HEK293 (cell line): ENCODE data around the gene TFDP1.

Source experiments
- CTCF ChIA-PET: fragments of 350-600 bp; formaldehyde crosslinking; extraction: SDS; loops from one replicate; lab custom pipeline; 2021; ENCODE audit warnings: antibody characterized with exemption; lab: Yijun Ruan, JAX
- POLR2A ChIA-PET: fragments of 300-600 bp; formaldehyde crosslinking; extraction: SDS; loops from one replicate; lab custom pipeline; 2020; ENCODE audit warnings: antibody characterized with exemption, inconsistent platforms; lab: Yijun Ruan, JAX
- H3K27ac ChIP-seq: fragments of 200-500 bp; sonication (Bioruptor generic); 2 replicates; pipeline ENCODE4 v1.5.1; 2014; ENCODE audit warnings: low read depth, low read length, control low read depth, inconsistent platforms; ENCODE audit errors: extremely low read depth
- H3K36me3 ChIP-seq, 2 experiments: fragments of 200-500 bp in 1 of 2; sonication (Bioruptor generic) in 1 of 2; 1 replicate in 1 of 2; 2 replicates in 1 of 2; pipeline ENCODE4 v1.5.1; 2014 to 2017; ENCODE audit warnings: inconsistent platforms in 2 of 2, low read length in 2 of 2; ENCODE audit not compliant: control insufficient read depth in 2 of 2, insufficient read depth in 1 of 2
- H3K4me1 ChIP-seq: fragments of 200-500 bp; sonication (Bioruptor generic); 2 replicates; pipeline ENCODE4 v1.5.1; 2014; ENCODE audit warnings: mild to moderate bottlenecking, low read length, inconsistent platforms; ENCODE audit not compliant: control insufficient read depth, insufficient read depth
- H3K4me3 ChIP-seq: 2 replicates; pipeline ENCODE4 v1.5.1; 2011; ENCODE audit warnings: low read depth, mild to moderate bottlenecking, control low read depth, low read length, moderate library complexity
- H3K9me3 ChIP-seq: fragments of 200-500 bp; sonication (Bioruptor generic); 2 replicates; pipeline ENCODE4 v1.5.1; 2014; ENCODE audit warnings: low read depth, low read length, inconsistent platforms; ENCODE audit not compliant: control insufficient read depth, insufficient read depth
- KLF1 ChIP-seq: fragments of 450-650 bp; formaldehyde crosslinking; IDR thresholded peaks from 2 replicates; pipeline ENCODE4 v1.5.1; 2016; ENCODE audit warnings: missing biosample characterization, missing genetic modification characterization
- MZF1 ChIP-seq: fragments of 450-650 bp; formaldehyde crosslinking; IDR thresholded peaks from 2 replicates; pipeline ENCODE4 v1.5.1; 2017; ENCODE audit warnings: missing biosample characterization, missing genetic modification characterization, borderline replicate concordance
- PRDM1 ChIP-seq: fragments of 450-650 bp; formaldehyde crosslinking; IDR thresholded peaks from 2 replicates; pipeline ENCODE4; 2016; ENCODE audit warnings: missing biosample characterization, missing genetic modification characterization
- PRDM6 ChIP-seq: fragments of 450-650 bp; formaldehyde crosslinking; IDR thresholded peaks from 2 replicates; pipeline ENCODE4 v1.5.1; 2017; ENCODE audit warnings: missing biosample characterization, missing genetic modification characterization
- ZBTB49 ChIP-seq: fragments of 450-650 bp; formaldehyde crosslinking; IDR thresholded peaks from 2 replicates; pipeline ENCODE4 v1.5.1; 2016; ENCODE audit warnings: missing biosample characterization, missing genetic modification characterization, low read depth
- ZBTB8A ChIP-seq: fragments of 450-650 bp; formaldehyde crosslinking; IDR thresholded peaks from 2 replicates; pipeline ENCODE4 v1.5.1; 2016; ENCODE audit warnings: missing biosample characterization, missing genetic modification characterization
- ZNF140 ChIP-seq: fragments of 450-650 bp; formaldehyde crosslinking; IDR thresholded peaks from 2 replicates; pipeline ENCODE4 v1.5.1; 2016; ENCODE audit warnings: missing biosample characterization, missing genetic modification characterization
- ZNF18 ChIP-seq: fragments of 450-650 bp; formaldehyde crosslinking; IDR thresholded peaks from 2 replicates; pipeline ENCODE4 v1.5.1; 2016; ENCODE audit warnings: missing biosample characterization, missing genetic modification characterization
- ZNF23 ChIP-seq: fragments of 450-650 bp; formaldehyde crosslinking; IDR thresholded peaks from 2 replicates; pipeline ENCODE4 v1.5.1; 2016; ENCODE audit warnings: missing biosample characterization, missing genetic modification characterization, borderline replicate concordance
- ZNF239 ChIP-seq: fragments of 450-650 bp; formaldehyde crosslinking; IDR thresholded peaks from 2 replicates; pipeline ENCODE4 v1.5.1; 2016; ENCODE audit warnings: missing biosample characterization, missing genetic modification characterization
- ZNF248 ChIP-seq: fragments of 450-650 bp; formaldehyde crosslinking; IDR thresholded peaks from 2 replicates; pipeline ENCODE4 v1.5.1; 2017; ENCODE audit warnings: missing biosample characterization, missing genetic modification characterization
- ZNF280D ChIP-seq: fragments of 450-650 bp; formaldehyde crosslinking; IDR thresholded peaks from 2 replicates; pipeline ENCODE4 v1.5.1; 2016; ENCODE audit warnings: missing biosample characterization, missing genetic modification characterization
- ZNF341 ChIP-seq: fragments of 450-650 bp; formaldehyde crosslinking; IDR thresholded peaks from 2 replicates; pipeline ENCODE4; 2016; ENCODE audit warnings: low read depth, missing biosample characterization, missing genetic modification characterization
- ZNF362 ChIP-seq: fragments of 450-650 bp; formaldehyde crosslinking; IDR thresholded peaks from 2 replicates; pipeline ENCODE4 v1.5.1; 2016; ENCODE audit warnings: missing biosample characterization, missing genetic modification characterization
- ZNF366 ChIP-seq: fragments of 450-650 bp; formaldehyde crosslinking; conservative IDR thresholded peaks from 2 replicates; pipeline ENCODE4 v1.5.1; 2016; ENCODE audit warnings: missing biosample characterization, missing genetic modification characterization
- ZNF404 ChIP-seq: fragments of 450-650 bp; formaldehyde crosslinking; IDR thresholded peaks from 2 replicates; pipeline ENCODE4 v1.5.1; 2017; ENCODE audit warnings: missing biosample characterization, missing genetic modification characterization
- ZNF449 ChIP-seq: fragments of 450-650 bp; formaldehyde crosslinking; IDR thresholded peaks from 2 replicates; pipeline ENCODE4 v1.5.1; 2017; ENCODE audit warnings: missing biosample characterization, mild to moderate bottlenecking, missing genetic modification characterization, moderate library complexity
- ZNF660 ChIP-seq: fragments of 450-650 bp; IDR thresholded peaks from 2 replicates; pipeline ENCODE4 v1.5.1; 2018; ENCODE audit warnings: missing biosample characterization, mild to moderate bottlenecking, missing genetic modification characterization
- ZSCAN5A ChIP-seq: fragments of 450-650 bp; formaldehyde crosslinking; IDR thresholded peaks from 2 replicates; pipeline ENCODE4 v1.5.1; 2016; ENCODE audit warnings: missing biosample characterization, missing genetic modification characterization

Gene TFDP1

GRCh38 chr13:113663934-113664333, 79.4 kb downstream of the TFDP1 start:
- H3K4me1 ChIP-seq = no peaks in the 10 kb centered on the region
- H3K4me3 ChIP-seq = no peak overlapping the region
- CTCF ChIA-PET = interaction anchor here (0.6 kb wide), 1 partner anchor 24 kb away, joined by 3 read pairs; no protein-coding TSS in a partner anchor
- TF ChIP-seq ZNF140 (tag by site-specific recombination) = no peak
- no peak for TF ChIP-seq ZNF23 (tag by site-specific recombination)
- TF ChIP-seq, all 188 proteins: peak for 0
- Histone ChIP-seq H3K9me3 (no peaks in the 10 kb centered on the region), H3K36me3 (no peaks in the 10 kb centered on the region), H3K27ac (no peak overlapping the region)
- POLR2A ChIA-PET = no interaction called here

- ChIA-PET POLR2A (no interaction called here), CTCF (interaction anchor here (0.5 to 0.6 kb wide), 2 partner anchors 25 to 564 kb away, joined by 3 read pairs; no protein-coding TSS in a partner anchor)
- no peak overlapping the region for H3K4me3 ChIP-seq
Observed at GRCh38 chr13:113664751-113665596, 80.4 kb downstream of the TFDP1 start.

More at GRCh38 chr13:113664751-113665596, 80.4 kb downstream of the TFDP1 start:
- no peak overlapping the region for H3K27ac ChIP-seq
- H3K4me1 ChIP-seq = no peaks in the 10 kb centered on the region
- TF ChIP-seq ZNF18 (tag by site-specific recombination) (no peak), KLF1 (tag by site-specific recombination) (no peak), PRDM6 (tag by site-specific recombination) (no peak), ZNF248 (tag by site-specific recombination) (no peak), MZF1 (no peak), ZNF341 (tag by site-specific recombination) (no peak), ZBTB49 (tag by site-specific recombination) (no peak), PRDM1 (no peak), ZNF362 (tag by site-specific recombination) (no peak), ZNF239 (tag by site-specific recombination) (no peak), ZNF660 (no peak), ZNF404 (tag by site-specific recombination) (no peak), ZNF366 (no peak), ZNF449 (tag by site-specific recombination) (no peak), ZSCAN5A (tag by site-specific recombination) (no peak), ZNF280D (tag by site-specific recombination) (no peak), ZBTB8A (tag by site-specific recombination) (no peak)
- TF ChIP-seq, all 188 proteins: peak for 0
- Histone ChIP-seq H3K36me3 (no peaks in the 10 kb centered on the region), H3K9me3 (no peaks in the 10 kb centered on the region)
